Body of pancreas (tissue), 4 donors: ENCODE data around the gene LRP1-AS.

Experiments
- CTCF ChIP-seq, 7 experiments: fragments of 450-650 bp in 4 of 7; fragments of 200-600 bp in 3 of 7; sonication (generic) in 3 of 7; IDR thresholded peaks; one replicate each; pipeline ENCODE4 v1.5.1; 2016 to 2019; ENCODE audit warnings: antibody characterized with exemption in 7 of 7
- POLR2A ChIP-seq, 3 donors: fragments of 450-650 bp; IDR thresholded peaks; one replicate each; pipeline ENCODE4 v1.6.1; 2016; ENCODE audit warnings: antibody characterized with exemption in 3 of 3, mild to moderate bottlenecking in 2 of 3

GRCh38 chr12:57101892-57102695 lies 45.3 kb downstream of the LRP1-AS start:
- TF ChIP-seq CTCF (IDR thresholded peaks at IDR 0.05) (no peak), POLR2A (IDR thresholded peaks at IDR 0.05) (no peak)
